GM19351 (cell line): ENCODE results near the gene BAG2.

Experiments
- ATAC-seq: cut with Tn5 transposase; IDR thresholded peaks from one replicate; pipeline ENCODE4 v1.9.1; 2021; ENCODE audit warnings: mild to moderate bottlenecking, moderate library complexity; ENCODE audit not compliant: unreplicated experiment

The BAG2 gene

DNA sequence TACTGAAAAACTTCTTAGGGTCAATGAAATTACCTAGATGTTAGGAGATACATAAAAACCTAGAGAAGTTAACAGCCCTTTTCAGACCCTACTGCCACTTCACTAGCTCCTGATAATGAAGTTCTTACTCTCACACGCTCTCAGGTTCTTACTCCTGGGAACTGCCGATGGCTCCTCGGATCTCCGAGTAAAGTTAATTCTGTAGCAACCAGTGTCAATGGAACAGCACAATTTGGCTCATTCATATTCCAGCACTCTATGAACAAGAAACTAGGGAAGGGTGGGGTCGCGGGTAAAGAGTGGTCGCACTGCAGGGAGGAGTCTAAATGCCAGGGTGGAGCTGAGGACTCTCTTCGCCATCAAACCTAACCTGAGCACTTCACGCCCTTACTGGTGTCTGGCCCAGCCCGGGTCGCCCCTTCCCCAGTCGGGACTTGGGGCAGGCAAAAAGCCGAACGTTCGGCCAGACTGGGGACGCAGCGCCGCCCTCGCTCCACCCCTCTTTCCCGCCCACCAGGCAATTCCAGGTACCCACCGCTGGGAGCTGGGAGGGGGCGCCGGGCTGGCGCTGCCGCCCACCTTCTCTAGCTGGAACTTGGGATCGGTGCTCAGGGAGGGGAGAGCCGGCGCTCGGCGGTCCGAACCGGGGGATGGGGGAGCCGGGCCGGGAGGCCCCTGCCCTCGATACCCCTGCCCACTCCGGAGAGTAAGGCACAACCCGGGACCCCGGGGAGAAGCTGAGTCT, 49.2 kb downstream of the BAG2 start:
- ATAC-seq: peak; percentile 61

DNA sequence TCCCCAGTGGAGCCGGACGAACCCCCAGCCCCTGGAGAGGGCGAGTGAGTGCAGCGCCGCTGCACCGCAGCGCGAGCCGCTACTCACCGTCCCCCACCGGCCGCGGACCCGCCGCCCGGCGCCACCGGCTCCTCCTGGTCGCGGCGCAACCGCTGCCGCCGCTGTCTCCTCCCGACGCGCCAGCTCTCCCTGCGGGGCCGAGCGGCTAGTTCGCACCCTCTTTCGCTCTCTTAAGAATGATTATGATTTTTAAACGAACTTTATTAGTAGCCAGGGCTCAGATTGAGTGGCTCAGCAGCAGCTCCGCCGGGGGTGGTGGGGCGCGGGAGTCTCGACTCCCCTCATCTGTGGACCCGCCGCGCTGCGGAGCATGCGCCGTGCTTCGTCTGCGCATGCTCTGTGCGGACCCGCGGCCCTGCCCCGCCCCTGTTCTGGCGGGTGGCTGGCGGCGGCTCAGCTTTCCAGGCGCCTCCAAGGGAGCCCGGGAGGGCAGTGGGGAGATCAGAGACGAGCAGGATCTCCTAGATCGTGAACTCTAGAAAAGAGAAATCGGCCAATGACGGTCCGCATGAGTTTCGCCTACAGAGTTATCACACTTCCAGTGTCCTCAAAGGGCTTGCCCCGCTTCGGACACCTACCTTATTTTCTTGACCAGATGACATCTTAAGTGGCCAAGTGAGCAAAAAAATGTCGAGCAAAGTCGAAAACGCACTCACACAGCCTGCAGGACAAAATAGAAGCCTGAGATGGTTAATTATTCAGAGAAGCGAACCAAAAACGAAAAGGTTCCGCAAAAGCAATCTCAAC, 50.0 kb downstream of the BAG2 start, which contains the start of gene RAB23:
Gene RAB23 (minus strand): TSS at position 372 of the 807 bp plus-strand sequence. CDS start 11,927 bp downstream, outside the sequence.
- peak; percentile 83 for ATAC-seq

DNA sequence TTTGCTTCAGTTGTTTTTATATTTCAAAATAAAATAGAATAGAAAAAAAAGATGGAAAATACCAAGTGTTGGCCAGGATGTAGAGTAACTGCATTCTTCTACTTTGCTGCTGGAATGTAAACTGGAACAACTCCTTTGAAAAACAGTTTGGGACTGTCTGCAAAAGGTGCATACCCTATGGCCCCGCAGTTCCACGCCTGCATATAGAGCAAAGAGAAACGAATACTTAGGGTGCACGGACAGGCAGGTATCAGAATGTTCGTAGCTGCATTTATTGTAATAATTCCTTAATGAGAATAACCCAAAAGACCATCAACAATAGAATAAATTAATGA, 50.6 kb downstream of the BAG2 start:
- ATAC-seq: no peak

DNA sequence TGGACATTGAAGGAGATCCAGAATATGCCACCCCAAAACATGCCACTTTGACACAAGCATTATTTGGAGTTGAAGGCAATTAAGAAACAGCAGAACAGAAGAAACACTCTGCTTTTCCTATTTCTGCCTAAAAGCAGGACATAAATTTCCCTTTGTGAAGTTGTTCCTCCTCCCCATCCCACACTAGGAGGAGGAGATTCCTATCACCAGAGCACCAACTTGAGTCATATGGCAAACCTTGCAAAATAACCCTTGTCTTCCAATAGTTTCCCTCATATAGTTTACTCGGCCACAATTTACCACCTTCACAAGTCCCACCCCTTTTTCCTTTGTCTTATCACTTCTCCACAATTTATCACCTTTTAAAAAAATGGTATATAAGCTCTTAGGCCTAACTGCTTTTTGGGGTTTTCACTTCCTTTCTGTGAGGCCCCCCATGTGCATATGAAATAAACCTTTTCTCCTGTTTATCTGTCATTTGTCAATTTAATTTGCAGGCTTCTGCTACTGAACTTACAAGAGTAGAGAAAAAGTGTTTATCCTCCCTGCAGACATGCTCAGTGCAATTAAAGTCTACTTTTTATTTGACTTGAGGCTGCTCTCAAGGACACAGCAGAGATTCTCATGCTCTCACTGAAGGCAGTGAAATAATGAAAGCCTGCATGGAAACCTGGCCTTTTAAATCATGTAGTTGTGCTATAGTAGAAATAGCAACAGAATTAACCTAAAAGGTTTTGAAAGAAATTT, 52.8 kb downstream of the BAG2 start:
- no peak for ATAC-seq

DNA sequence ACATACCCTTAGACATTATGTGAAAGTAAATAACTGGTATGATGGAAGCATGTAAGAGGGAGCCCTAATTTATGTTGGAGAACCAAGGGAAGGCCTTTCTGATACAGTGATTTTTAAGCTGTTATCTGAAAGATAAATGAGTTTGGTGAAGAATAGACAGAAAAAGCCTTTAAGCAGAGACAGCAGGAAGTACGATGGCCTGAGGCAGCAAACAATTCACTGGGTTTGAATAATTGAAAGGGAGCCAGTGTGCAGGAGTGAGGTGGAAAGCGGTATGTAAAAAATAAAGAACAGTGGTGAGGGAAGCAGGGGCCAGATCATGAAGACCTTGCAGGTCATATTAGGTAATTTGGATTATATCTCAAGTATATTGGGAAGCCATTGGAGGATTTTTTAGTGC, 54.1 kb downstream of the BAG2 start:
- no peak for ATAC-seq
